ENCODE data around the gene GPATCH1. TPM values are rescaled to one million over a fixed set of nuclear protein-coding genes. Genes with fewer than 3 reads are reported as not detected.
A peak's percentile ranks its signal among the peaks of the same experiment; 100 is the strongest.

The GPATCH1 gene
- total and polyA plus RNA-seq, 9 of the 15 experiments (the other 6 are each of a cell fraction or from before 2014, with no cell fraction given): 3.7 to 9.7 (median 7.7) TPM

DNA sequence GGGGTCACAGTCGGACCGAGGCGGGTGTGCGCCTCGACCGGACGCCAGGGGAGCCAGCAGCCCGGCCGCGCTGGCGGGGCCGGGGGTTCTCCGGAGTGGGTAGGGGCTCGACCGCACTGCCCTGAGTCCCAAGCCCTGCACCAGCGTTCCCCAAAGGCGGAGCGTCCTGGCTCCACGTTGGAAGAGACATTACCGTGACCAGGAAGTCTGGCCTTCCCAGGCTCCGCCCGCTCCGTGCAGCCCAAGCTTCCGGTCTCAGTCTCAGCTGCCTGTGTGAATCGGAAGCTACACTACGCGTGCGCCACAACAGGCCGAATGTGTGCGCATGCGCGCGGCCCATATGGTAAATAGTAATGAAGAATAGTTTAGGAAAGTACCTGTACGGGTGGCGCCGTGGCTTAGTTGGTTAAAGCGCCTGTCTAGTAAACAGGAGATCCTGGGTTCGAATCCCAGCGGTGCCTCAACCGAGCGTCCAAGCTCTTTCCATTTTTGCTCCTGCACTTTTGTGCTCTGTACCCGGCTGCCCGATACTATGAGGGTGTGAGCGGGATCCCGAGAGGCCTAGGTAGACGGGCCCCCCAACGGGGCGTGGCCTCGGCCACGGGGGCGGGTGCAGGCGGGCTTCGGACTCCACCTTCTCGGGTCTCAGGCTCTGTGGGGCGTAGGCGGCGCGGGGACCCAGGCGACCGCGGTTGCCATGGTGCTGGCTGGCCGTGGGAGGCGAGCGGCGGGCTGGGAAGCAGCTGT, 95.9 kb downstream of the GPATCH1 start (continued):
- TF ChIP-seq, protein P1, sequence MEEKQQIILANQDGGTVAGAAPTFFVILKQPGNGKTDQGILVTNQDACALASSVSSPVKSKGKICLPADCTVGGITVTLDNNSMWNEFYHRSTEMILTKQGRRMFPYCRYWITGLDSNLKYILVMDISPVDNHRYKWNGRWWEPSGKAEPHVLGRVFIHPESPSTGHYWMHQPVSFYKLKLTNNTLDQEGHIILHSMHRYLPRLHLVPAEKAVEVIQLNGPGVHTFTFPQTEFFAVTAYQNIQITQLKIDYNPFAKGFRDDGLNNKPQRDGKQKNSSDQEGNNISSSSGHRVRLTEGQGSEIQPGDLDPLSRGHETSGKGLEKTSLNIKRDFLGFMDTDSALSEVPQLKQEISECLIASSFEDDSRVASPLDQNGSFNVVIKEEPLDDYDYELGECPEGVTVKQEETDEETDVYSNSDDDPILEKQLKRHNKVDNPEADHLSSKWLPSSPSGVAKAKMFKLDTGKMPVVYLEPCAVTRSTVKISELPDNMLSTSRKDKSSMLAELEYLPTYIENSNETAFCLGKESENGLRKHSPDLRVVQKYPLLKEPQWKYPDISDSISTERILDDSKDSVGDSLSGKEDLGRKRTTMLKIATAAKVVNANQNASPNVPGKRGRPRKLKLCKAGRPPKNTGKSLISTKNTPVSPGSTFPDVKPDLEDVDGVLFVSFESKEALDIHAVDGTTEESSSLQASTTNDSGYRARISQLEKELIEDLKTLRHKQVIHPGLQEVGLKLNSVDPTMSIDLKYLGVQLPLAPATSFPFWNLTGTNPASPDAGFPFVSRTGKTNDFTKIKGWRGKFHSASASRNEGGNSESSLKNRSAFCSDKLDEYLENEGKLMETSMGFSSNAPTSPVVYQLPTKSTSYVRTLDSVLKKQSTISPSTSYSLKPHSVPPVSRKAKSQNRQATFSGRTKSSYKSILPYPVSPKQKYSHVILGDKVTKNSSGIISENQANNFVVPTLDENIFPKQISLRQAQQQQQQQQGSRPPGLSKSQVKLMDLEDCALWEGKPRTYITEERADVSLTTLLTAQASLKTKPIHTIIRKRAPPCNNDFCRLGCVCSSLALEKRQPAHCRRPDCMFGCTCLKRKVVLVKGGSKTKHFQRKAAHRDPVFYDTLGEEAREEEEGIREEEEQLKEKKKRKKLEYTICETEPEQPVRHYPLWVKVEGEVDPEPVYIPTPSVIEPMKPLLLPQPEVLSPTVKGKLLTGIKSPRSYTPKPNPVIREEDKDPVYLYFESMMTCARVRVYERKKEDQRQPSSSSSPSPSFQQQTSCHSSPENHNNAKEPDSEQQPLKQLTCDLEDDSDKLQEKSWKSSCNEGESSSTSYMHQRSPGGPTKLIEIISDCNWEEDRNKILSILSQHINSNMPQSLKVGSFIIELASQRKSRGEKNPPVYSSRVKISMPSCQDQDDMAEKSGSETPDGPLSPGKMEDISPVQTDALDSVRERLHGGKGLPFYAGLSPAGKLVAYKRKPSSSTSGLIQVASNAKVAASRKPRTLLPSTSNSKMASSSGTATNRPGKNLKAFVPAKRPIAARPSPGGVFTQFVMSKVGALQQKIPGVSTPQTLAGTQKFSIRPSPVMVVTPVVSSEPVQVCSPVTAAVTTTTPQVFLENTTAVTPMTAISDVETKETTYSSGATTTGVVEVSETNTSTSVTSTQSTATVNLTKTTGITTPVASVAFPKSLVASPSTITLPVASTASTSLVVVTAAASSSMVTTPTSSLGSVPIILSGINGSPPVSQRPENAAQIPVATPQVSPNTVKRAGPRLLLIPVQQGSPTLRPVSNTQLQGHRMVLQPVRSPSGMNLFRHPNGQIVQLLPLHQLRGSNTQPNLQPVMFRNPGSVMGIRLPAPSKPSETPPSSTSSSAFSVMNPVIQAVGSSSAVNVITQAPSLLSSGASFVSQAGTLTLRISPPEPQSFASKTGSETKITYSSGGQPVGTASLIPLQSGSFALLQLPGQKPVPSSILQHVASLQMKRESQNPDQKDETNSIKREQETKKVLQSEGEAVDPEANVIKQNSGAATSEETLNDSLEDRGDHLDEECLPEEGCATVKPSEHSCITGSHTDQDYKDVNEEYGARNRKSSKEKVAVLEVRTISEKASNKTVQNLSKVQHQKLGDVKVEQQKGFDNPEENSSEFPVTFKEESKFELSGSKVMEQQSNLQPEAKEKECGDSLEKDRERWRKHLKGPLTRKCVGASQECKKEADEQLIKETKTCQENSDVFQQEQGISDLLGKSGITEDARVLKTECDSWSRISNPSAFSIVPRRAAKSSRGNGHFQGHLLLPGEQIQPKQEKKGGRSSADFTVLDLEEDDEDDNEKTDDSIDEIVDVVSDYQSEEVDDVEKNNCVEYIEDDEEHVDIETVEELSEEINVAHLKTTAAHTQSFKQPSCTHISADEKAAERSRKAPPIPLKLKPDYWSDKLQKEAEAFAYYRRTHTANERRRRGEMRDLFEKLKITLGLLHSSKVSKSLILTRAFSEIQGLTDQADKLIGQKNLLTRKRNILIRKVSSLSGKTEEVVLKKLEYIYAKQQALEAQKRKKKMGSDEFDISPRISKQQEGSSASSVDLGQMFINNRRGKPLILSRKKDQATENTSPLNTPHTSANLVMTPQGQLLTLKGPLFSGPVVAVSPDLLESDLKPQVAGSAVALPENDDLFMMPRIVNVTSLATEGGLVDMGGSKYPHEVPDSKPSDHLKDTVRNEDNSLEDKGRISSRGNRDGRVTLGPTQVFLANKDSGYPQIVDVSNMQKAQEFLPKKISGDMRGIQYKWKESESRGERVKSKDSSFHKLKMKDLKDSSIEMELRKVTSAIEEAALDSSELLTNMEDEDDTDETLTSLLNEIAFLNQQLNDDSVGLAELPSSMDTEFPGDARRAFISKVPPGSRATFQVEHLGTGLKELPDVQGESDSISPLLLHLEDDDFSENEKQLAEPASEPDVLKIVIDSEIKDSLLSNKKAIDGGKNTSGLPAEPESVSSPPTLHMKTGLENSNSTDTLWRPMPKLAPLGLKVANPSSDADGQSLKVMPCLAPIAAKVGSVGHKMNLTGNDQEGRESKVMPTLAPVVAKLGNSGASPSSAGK (IDR thresholded peaks at IDR 0.05): no peak
- TF ChIP-seq SAFB (IDR thresholded peaks at IDR 0.05; ENCODE audit: borderline replicate concordance, low read depth, low read length): no peak
- 0 out of 2 replicates have a peak, but pooled peaks have one; percentile 16 for TF ChIP-seq HDAC2 (IDR thresholded peaks at IDR 0.05)
- TF ChIP-seq ZNF134 (CRISPR knock-in tag; conservative IDR thresholded peaks at IDR 0.05): no peak
- TF ChIP-seq ESRRB (CRISPR knock-in tag; IDR thresholded peaks at IDR 0.05; ENCODE audit: borderline replicate concordance): no peak
- peak; percentile 67 for TF ChIP-seq MYC (IDR thresholded peaks at IDR 0.05; ENCODE audit: low read depth, low read length)
- TF ChIP-seq MYC (CRISPR knock-in tag; IDR thresholded peaks at IDR 0.05; ENCODE audit: borderline replicate concordance, low read depth): no peak
- TF ChIP-seq CEBPG (CRISPR knock-in tag; IDR thresholded peaks at IDR 0.05): no peak
- TF ChIP-seq CEBPG (tag; conservative IDR thresholded peaks at IDR 0.05 in 1 of 2, IDR thresholded peaks at IDR 0.05 in 1 of 2): no peak
- no peak for TF ChIP-seq NR3C1 (CRISPR knock-in tag; IDR thresholded peaks at IDR 0.05)
- TF ChIP-seq C11orf30 (IDR thresholded peaks at IDR 0.05; ENCODE audit: low read depth): peak; percentile 57; the same call in 1 of the 2 replicates
- TF ChIP-seq MAZ (CRISPR knock-in tag; conservative IDR thresholded peaks at IDR 0.05 in 1 of 2, IDR thresholded peaks at IDR 0.05 in 1 of 2): peak; percentile 46 to 62
- peak; percentile 58 for TF ChIP-seq CCNT2 (IDR thresholded peaks at IDR 0.05; ENCODE audit: borderline replicate concordance, extremely low read depth, insufficient read length, low read depth, low read length)
- TF ChIP-seq FOS (IDR thresholded peaks at IDR 0.05; ENCODE audit: extremely low read depth, insufficient read length): peak; percentile 1
- TF ChIP-seq, protein P2, sequence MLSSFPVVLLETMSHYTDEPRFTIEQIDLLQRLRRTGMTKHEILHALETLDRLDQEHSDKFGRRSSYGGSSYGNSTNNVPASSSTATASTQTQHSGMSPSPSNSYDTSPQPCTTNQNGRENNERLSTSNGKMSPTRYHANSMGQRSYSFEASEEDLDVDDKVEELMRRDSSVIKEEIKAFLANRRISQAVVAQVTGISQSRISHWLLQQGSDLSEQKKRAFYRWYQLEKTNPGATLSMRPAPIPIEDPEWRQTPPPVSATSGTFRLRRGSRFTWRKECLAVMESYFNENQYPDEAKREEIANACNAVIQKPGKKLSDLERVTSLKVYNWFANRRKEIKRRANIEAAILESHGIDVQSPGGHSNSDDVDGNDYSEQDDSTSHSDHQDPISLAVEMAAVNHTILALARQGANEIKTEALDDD (IDR thresholded peaks at IDR 0.05): peak; percentile 93
- TF ChIP-seq DMBX1 (CRISPR knock-in tag; IDR thresholded peaks at IDR 0.05; ENCODE audit: borderline replicate concordance): no peak

Measured in K562 (cell line).